Mesenchymal stem cell (in vitro differentiated cells and primary cell): ENCODE measurements around the gene ESYT2.

Source experiments
- DNase-seq: peaks from one replicate; pipeline ENCODE4 v3.0.0-alpha.2; 2013
- H2AFZ ChIP-seq: one replicate; pipeline ENCODE4 v1.6.1; 2013; ENCODE audit warnings: low read depth, mild to moderate bottlenecking, control low read depth, inconsistent platforms, low read length, moderate library complexity
- H2AK5ac ChIP-seq: 2 replicates; pipeline ENCODE4 v1.6.1; 2013; ENCODE audit warnings: low read length, moderate library complexity, mild to moderate bottlenecking, inconsistent platforms; ENCODE audit not compliant: severe bottlenecking
- H2BK120ac ChIP-seq: one replicate; pipeline ENCODE4 v1.6.1; 2013; ENCODE audit warnings: low read depth, mild to moderate bottlenecking, inconsistent platforms, low read length, moderate library complexity
- H2BK12ac ChIP-seq, 2 experiments: one replicate each; pipeline ENCODE4 v1.6.1; 2013; ENCODE audit warnings: inconsistent platforms in 2 of 2, low read length in 2 of 2, mild to moderate bottlenecking in 2 of 2, moderate library complexity in 2 of 2, control low read depth in 1 of 2
- H2BK15ac ChIP-seq: one replicate; pipeline ENCODE4 v1.6.1; 2013; ENCODE audit warnings: mild to moderate bottlenecking, low read depth, inconsistent platforms; ENCODE audit not compliant: poor library complexity, severe bottlenecking
- H2BK5ac ChIP-seq: 2 replicates; pipeline ENCODE4 v1.6.1; 2013; ENCODE audit warnings: low read depth, mild to moderate bottlenecking, low read length, control low read depth, inconsistent platforms; ENCODE audit not compliant: poor library complexity, severe bottlenecking
- H3K14ac ChIP-seq, 2 experiments: one replicate each; pipeline ENCODE4 v1.6.1; 2013; ENCODE audit warnings: inconsistent platforms in 2 of 2, low read length in 2 of 2, control low read depth in 1 of 2, mild to moderate bottlenecking in 1 of 2, moderate library complexity in 1 of 2
- H3K18ac ChIP-seq, 2 experiments: one replicate each; pipeline ENCODE4 v1.6.1; 2013; ENCODE audit warnings: inconsistent platforms in 2 of 2, low read length in 2 of 2, control low read depth in 1 of 2, low read depth in 1 of 2, mild to moderate bottlenecking in 1 of 2
- H3K23ac ChIP-seq, 2 experiments: one replicate each; pipeline ENCODE4 v1.6.1; 2013; ENCODE audit warnings: inconsistent platforms in 2 of 2, low read length in 2 of 2, mild to moderate bottlenecking in 2 of 2, moderate library complexity in 2 of 2, control low read depth in 1 of 2
- H3K27ac ChIP-seq: 2 replicates; pipeline ENCODE4 v1.5.1; 2013; ENCODE audit warnings: mild to moderate bottlenecking, moderate library complexity, low read length, control low read depth, inconsistent platforms; ENCODE audit not compliant: poor library complexity, severe bottlenecking
- H3K27me3 ChIP-seq, 2 experiments: 2 replicates each; pipeline versions ENCODE4 v1.6.1 to v1.7.0; 2013; ENCODE audit warnings: low read length in 2 of 2, mild to moderate bottlenecking in 2 of 2, moderate library complexity in 2 of 2, control low read depth in 1 of 2, inconsistent platforms in 1 of 2; ENCODE audit not compliant: control insufficient read depth in 1 of 2, insufficient read depth in 1 of 2
- H3K36me3 ChIP-seq, 2 experiments: 2 replicates each; pipeline versions ENCODE4 v1.6.1 to v1.7.0; 2013; ENCODE audit warnings: low read length in 2 of 2, control low read depth in 1 of 2, inconsistent platforms in 1 of 2, low read depth in 1 of 2, mild to moderate bottlenecking in 1 of 2; ENCODE audit not compliant: insufficient read depth in 2 of 2, control insufficient read depth in 1 of 2
- H3K4ac ChIP-seq, 2 experiments: one replicate each; pipeline ENCODE4 v1.6.1; 2013; ENCODE audit warnings: inconsistent platforms in 2 of 2, low read length in 2 of 2, mild to moderate bottlenecking in 2 of 2, moderate library complexity in 2 of 2, control low read depth in 1 of 2, low read depth in 1 of 2
- H3K4me1 ChIP-seq: 2 replicates; pipeline ENCODE4 v1.6.1; 2013; ENCODE audit warnings: low read depth, low read length, control low read depth; ENCODE audit not compliant: control insufficient read depth, insufficient read depth
- H3K4me2 ChIP-seq: 2 replicates; pipeline ENCODE4 v1.6.1; 2013; ENCODE audit warnings: low read length, mild to moderate bottlenecking, inconsistent platforms; ENCODE audit not compliant: poor library complexity, severe bottlenecking
- H3K4me3 ChIP-seq, 2 experiments: 2 replicates each; pipeline versions ENCODE4 v1.5.1 to v1.7.0; 2013; ENCODE audit warnings: low read length in 2 of 2, mild to moderate bottlenecking in 2 of 2, control low read depth in 1 of 2, low read depth in 1 of 2; ENCODE audit not compliant: insufficient read depth in 1 of 2
- H3K79me1 ChIP-seq: replicated peaks from 2 replicates; pipeline ENCODE4 v1.6.1; 2013; ENCODE audit warnings: mild to moderate bottlenecking, control low read depth, low read length, inconsistent platforms; ENCODE audit not compliant: poor library complexity, severe bottlenecking
- H3K9ac ChIP-seq: 2 replicates; pipeline ENCODE4 v1.7.0; 2013; ENCODE audit warnings: mild to moderate bottlenecking, low read length, moderate library complexity
- H3K9me3 ChIP-seq: 2 replicates; pipeline ENCODE4 v1.7.0; 2013; ENCODE audit warnings: mild to moderate bottlenecking, low read length; ENCODE audit not compliant: control insufficient read depth
- H4K8ac ChIP-seq: one replicate; pipeline ENCODE4 v1.6.1; 2013; ENCODE audit warnings: inconsistent platforms, mild to moderate bottlenecking, low read length, moderate library complexity
- H4K91ac ChIP-seq: one replicate; pipeline ENCODE4 v1.6.1; 2013; ENCODE audit warnings: mild to moderate bottlenecking, low read length, inconsistent platforms
- WGBS: methylation state at CpG from one replicate; pipeline ENCODE4 v1.1.7; 2013; ENCODE audit warnings: mixed read lengths; 5-methylcytosine and 5-hydroxymethylcytosine counted together

The ESYT2 gene

GRCh38 chr7:158869876-158870275 is 40.6 kb upstream of the ESYT2 start:
- Histone ChIP-seq H2AFZ (no peak overlapping the region), H3K9me3 (no peaks in the 10 kb centered on the region), H3K4me2 (no peak overlapping the region), H2BK15ac (no peak overlapping the region), H4K8ac (no peak overlapping the region), H3K36me3 (peaks cover 20 to 22% of the 10 kb centered on the region in 2 experiments), H3K27me3 (no peaks in the 10 kb centered on the region), H2BK120ac (no peak overlapping the region), H3K79me1 (peaks cover 42% of the 10 kb centered on the region), H2AK5ac (no peak overlapping the region), H3K18ac (no peak overlapping the region), H3K4ac (no peak overlapping the region), H2BK12ac (no peak overlapping the region), H3K4me1 (peaks cover 4% of the 10 kb centered on the region), H3K9ac (no peak overlapping the region), H3K14ac (no peak overlapping the region), H3K23ac (no peak overlapping the region), H2BK5ac (no peak overlapping the region), H3K27ac (no peak overlapping the region), H3K4me3 (no peak overlapping the region), H4K91ac (no peak overlapping the region)
- DNase-seq, result no peak
- WGBS, result 96% methylated on average over 7 of the region's 9 CpGs

GRCh38 chr7:158868764-158869410 is 39.6 kb upstream of the ESYT2 start:
- WGBS, result 85% methylated on average over 7 of the region's 7 CpGs

GRCh38 chr7:158867214-158867984 is 38.1 kb upstream of the ESYT2 start:
- H3K36me3 ChIP-seq, result peaks cover 10 to 13% of the 10 kb centered on the region in 2 experiments
- no peaks in the 10 kb centered on the region for H3K9me3 ChIP-seq
- no peak overlapping the region for H3K23ac ChIP-seq
- no peaks in the 10 kb centered on the region for H3K27me3 ChIP-seq
- DNase-seq, result no peak
- H2BK12ac ChIP-seq, result no peak overlapping the region
- H2BK120ac ChIP-seq, result no peak overlapping the region
- peaks cover 43% of the 10 kb centered on the region for H3K79me1 ChIP-seq
- H4K91ac ChIP-seq, result no peak overlapping the region
- H3K4ac ChIP-seq, result peak overlapping the region in 1 of 2 experiments; percentile 17
- H3K4me3 ChIP-seq, result no peak overlapping the region
- H4K8ac ChIP-seq, result no peak overlapping the region
- H3K14ac ChIP-seq, result peak overlapping the region in 1 of 2 experiments; percentile 26
- H2BK15ac ChIP-seq, result no peak overlapping the region
- no peak overlapping the region for H2AK5ac ChIP-seq
- H3K4me1 ChIP-seq, result peaks cover 11% of the 10 kb centered on the region
- H2BK5ac ChIP-seq, result no peak overlapping the region
- no peak overlapping the region for H3K27ac ChIP-seq
- peak overlapping the region in 1 of 2 experiments; percentile 72 for H3K18ac ChIP-seq
- H2AFZ ChIP-seq, result no peak overlapping the region
- 97% methylated on average over 27 of the region's 30 CpGs for WGBS
- no peak overlapping the region for H3K9ac ChIP-seq
- no peak overlapping the region for H3K4me2 ChIP-seq

More at GRCh38 chr7:158868764-158869410, 39.6 kb upstream of the ESYT2 start:
- H2AFZ ChIP-seq, result no peak overlapping the region
- no peaks in the 10 kb centered on the region for H3K27me3 ChIP-seq
- no peak overlapping the region for H2BK5ac ChIP-seq
- H3K18ac ChIP-seq, result no peak overlapping the region
- H2BK120ac ChIP-seq, result no peak overlapping the region
- no peak overlapping the region for H3K4ac ChIP-seq
- H2BK15ac ChIP-seq, result no peak overlapping the region
- H3K27ac ChIP-seq, result no peak overlapping the region
- no peak overlapping the region for H2AK5ac ChIP-seq
- H3K4me1 ChIP-seq, result peaks cover 11% of the 10 kb centered on the region
- peak overlapping the region; percentile 18 for H3K9ac ChIP-seq
- no peak overlapping the region for H2BK12ac ChIP-seq
- H3K9me3 ChIP-seq, result no peaks in the 10 kb centered on the region
- H3K36me3 ChIP-seq, result peaks cover 14 to 17% of the 10 kb centered on the region in 2 experiments
- no peak for DNase-seq
- H4K8ac ChIP-seq, result no peak overlapping the region
- no peak overlapping the region for H3K4me3 ChIP-seq
- no peak overlapping the region for H3K4me2 ChIP-seq
- H3K14ac ChIP-seq, result no peak overlapping the region
- no peak overlapping the region for H3K23ac ChIP-seq
- peaks cover 46% of the 10 kb centered on the region for H3K79me1 ChIP-seq
- no peak overlapping the region for H4K91ac ChIP-seq

- H3K4me2 ChIP-seq, result no peak overlapping the region
- no peak overlapping the region for H2BK120ac ChIP-seq
- no peak overlapping the region for H3K4me3 ChIP-seq
- peak overlapping the region; percentile 55 for H2AK5ac ChIP-seq
- H3K4me1 ChIP-seq, result peaks cover 11% of the 10 kb centered on the region
- no peak overlapping the region for H2AFZ ChIP-seq
- H3K9me3 ChIP-seq, result no peaks in the 10 kb centered on the region
- peaks cover 1 to 3% of the 10 kb centered on the region in 2 experiments for H3K36me3 ChIP-seq
- no peaks in the 10 kb centered on the region for H3K27me3 ChIP-seq
- H3K23ac ChIP-seq, result no peak overlapping the region
- H3K9ac ChIP-seq, result no peak overlapping the region
- H3K4ac ChIP-seq, result no peak overlapping the region
- DNase-seq, result no peak
- peak overlapping the region; percentile 61 for H4K8ac ChIP-seq
- H3K18ac ChIP-seq, result peak overlapping the region; percentile 64 to 71
- peaks cover 42% of the 10 kb centered on the region for H3K79me1 ChIP-seq
- H2BK12ac ChIP-seq, result peak overlapping the region; percentile 71 to 75
- H3K14ac ChIP-seq, result no peak overlapping the region
- H2BK15ac ChIP-seq, result peak overlapping the region; percentile 73
- H2BK5ac ChIP-seq, result no peak overlapping the region
- peak overlapping the region; percentile 95 for H4K91ac ChIP-seq
- no peak overlapping the region for H3K27ac ChIP-seq
- WGBS, result 94% methylated on average over 4 of the region's 4 CpGs
Observed at GRCh38 chr7:158865977-158866376, 36.7 kb upstream of the ESYT2 start.
